HG02870 (cell line): ENCODE results near the gene MYBPC3.

Source experiments
- ATAC-seq: cut with Tn5 transposase; IDR thresholded peaks from one replicate; pipeline ENCODE4 v1.9.1; 2021; ENCODE audit warnings: mild to moderate bottlenecking, moderate library complexity; ENCODE audit not compliant: unreplicated experiment

Gene MYBPC3

GRCh38 chr11:47352556-47352955, at the start of gene MYBPC3:
Gene MYBPC3, minus strand, starts transcription at chr11:47352702. Its CDS starts 55 bp downstream, at chr11:47352647.
- no peak for ATAC-seq

GRCh38 chr11:47400768-47401279, 48.3 kb upstream of the MYBPC3 start:
- peak; percentile 59 for ATAC-seq

GRCh38 chr11:47399860-47400767, 47.6 kb upstream of the MYBPC3 start:
- ATAC-seq: peak; percentile 49

DNA sequence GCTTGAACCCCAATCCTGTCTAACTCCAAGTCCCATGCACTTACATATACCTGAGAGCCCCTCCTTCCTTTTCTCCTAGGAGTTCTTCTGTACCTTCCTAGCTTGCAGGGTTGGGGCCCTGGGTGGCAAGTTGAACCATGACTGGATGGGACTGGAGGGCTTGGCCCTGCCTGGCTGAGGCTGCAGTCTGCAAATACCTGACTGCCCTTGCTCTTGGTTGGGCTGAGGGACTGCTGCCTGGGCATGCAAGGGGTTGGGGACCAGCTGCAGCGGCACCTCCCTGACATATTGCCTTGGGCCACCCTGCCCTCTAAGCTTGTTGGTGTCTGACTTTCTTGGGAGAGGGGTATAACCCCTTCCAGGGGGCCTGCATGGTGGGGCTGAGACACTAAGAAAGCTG, 46.0 kb upstream of the MYBPC3 start:
- no peak for ATAC-seq

- no peak for ATAC-seq
Measured at GRCh38 chr11:47398011-47398410, 45.5 kb upstream of the MYBPC3 start.

GRCh38 chr11:47396049-47396320, 43.5 kb upstream of the MYBPC3 start:
- ATAC-seq: no peak

GRCh38 chr11:47395223-47396048, 42.9 kb upstream of the MYBPC3 start:
- no peak for ATAC-seq

- no peak for ATAC-seq
Measured at GRCh38 chr11:47394322-47395222, 42.1 kb upstream of the MYBPC3 start.

DNA sequence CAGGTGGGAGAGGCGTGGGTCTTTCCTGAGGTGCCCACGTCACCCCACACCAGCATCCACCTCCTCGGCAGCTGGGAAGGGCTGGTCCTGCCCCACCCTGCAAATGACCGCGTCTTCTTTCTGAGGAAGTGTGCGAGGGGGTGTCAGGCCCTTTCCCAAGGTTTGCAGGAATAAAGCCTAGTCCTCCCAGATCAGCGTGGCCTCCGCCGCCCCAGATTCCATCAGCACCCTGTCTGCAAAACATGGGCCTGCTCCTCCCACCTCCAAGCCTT, 41.5 kb upstream of the MYBPC3 start:
- no peak for ATAC-seq

DNA sequence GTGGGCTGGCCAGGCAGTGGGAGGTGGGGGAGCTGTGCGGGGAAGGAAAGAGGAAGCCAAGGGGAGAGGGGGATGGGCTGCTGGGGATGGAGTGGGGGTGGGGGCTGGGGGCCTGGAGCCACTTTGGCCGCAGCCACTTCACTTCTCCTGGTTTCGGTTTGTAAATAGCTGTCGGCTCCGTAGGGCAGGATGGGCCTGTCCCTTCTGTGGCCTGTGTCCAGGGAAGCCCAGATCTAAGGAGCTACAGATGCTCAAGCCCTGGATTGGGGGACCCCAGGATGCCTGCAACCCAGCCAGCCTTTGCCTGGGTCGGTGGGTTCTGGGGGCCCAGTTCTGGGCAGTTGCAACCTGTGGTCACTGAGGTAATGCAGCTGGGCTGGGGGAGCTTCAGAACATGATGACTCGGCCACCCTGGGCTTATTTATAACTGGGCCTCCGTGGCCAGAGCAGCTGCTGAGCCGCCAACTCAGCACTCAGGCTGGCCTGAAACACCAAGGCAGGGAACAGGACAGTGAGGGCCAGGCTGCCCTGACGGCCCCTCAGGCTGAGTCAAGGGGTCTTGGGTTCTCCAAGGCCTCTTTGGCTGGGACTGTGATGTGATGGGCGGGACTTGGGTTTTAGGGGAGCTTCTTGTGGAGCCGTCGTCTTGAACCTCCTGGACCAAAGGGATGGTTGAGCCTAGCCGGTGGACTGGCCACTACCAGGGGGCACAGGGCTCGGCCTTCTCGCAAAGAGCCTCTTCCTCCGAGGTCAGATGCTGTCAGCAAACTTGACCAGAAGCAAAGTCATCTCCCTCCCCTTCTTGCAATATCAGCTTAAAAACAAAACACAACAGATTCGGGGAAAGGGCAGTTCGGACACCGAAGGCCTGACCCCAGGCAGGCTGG, 40.9 kb upstream of the MYBPC3 start:
- ATAC-seq: no peak

GRCh38 chr11:47392546-47393162, 40.2 kb upstream of the MYBPC3 start:
- ATAC-seq: no peak

DNA sequence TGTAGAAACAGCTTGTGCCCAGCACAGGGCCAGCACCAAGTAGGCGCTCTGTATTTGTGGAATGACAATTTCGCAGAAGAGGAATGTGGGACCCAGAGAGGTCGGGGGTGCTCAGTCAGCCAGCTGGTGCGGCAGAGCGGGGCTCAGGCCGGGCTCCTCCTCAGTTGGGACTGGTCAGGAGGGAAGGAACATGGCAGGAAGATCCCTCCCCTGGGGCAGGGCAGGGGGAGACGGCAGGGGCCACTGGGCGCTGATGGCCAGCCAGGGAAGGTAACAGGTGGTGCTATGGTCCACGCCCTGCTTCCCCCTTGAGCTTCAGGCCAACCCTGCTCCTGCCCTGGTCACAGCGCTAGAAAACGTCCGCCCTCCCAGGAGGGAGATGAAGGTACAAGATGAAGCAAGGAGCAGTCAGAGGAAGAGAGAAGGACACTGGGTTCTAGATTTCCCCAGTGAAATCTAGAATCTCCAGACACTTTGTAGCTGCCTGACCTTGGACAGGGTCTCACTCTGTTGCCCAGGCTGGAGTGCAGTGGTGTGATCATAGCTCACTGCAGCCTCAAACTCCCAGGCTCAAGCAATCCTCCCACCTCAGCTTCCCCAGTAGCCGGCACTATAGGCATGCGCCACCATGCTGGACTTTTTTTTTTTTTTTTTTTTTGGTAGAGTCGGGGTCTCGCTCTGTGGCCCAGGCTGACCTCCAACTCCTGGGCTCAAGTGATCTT, 39.4 kb upstream of the MYBPC3 start:
- no peak for ATAC-seq

DNA sequence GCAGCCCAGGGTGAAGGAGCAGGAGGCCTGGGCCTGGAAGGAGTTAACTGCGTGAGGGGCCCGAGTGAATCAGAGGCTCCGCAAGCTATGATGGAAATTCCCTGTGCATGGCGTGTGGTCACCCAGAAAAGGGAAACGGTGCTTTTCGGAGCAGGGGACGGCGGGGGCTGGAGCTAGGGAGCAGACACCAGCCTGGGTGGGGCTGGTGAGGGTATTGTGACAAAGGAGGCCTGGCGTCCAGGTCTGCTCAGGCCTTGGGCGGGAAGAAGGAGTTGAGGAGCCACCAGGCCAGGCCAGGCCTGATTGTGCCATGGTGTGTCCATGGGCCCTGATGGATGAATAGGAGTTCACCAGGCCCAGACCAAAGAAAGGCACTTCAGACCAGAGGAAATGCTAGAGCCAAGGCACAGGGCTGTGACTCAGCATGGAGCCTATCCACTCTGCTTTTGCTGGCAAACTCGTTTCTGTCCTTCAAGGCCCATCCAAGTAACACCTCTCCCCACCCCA, 38.6 kb upstream of the MYBPC3 start:
- no peak for ATAC-seq

DNA sequence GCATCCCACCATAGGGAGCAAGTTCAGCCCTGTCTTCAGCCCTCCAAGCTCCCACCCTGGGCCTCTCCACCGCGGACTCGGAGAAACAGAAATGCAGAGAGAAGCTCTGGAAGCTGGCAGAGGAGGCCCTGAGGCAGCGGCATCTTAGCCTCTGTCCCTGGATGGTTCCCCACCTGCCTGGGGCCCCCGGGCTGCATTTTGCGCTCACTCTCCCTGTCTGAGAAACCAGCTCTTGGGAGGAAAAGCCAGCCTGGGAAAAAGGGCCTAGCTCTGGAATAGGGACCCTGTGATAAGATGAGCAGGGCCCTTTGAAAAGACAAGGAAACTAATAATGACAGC, 37.9 kb upstream of the MYBPC3 start:
- no peak for ATAC-seq

GRCh38 chr11:47389577-47390421, 37.3 kb upstream of the MYBPC3 start:
- ATAC-seq: no peak

DNA sequence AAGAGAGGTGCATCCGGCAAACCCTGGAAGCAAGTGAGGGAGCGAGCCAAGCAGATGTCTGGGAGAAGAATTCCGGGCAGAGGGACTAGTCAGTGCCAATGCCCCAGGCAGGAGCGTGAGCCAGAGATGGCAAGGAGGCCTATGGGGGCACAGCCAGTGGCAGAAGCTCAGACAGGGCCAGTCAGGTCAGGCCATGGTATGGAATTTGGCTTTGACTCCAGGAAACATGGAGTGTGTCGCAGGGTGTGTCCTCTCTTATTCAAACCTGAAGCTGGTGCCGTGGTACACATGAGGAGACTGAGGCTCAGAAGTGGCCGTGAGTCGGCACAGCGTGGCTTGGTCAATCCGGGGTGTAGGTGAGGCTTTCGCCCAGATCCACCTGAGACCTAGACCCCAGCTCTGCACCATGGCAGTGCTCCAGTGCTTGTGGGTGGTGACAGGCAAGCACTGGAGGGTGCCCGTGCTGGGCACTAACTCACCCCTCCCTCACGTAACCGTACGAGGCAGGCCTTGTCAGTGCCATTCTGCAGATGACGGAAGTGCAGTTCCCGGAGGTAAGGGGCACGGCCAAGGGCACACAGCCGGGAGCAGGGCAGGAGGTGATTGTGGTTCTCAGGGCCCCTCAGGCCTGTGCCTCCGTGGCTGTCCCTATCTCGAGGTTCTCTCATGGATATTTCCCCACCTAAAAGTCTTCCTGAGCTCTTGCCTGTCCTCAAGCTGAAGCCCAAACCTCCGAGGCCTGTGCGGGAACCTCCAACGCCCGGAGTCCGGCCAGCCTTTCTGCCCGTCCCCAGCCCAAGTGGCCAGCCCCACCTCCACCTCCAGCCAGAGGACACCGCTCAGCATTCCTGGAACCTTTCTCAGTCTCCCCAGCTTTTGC, 36.4 kb upstream of the MYBPC3 start:
- no peak for ATAC-seq
